ENCODE data around the gene HOXD13.

The HOXD13 gene

GRCh38 chr2:176106581-176107539 lies 14.3 kb downstream of the HOXD13 start, which contains the start of gene HOXD11:
Gene HOXD11, plus strand, starts transcription at chr2:176107280. Its CDS starts 76 bp downstream, at chr2:176107356.
- DNase-seq, result no peak

GRCh38 chr2:176107731-176108181 lies 15.2 kb downstream of the HOXD13 start:
- DNase-seq, result no peak

- no peak for DNase-seq
These were observed 16.8 kb downstream of the HOXD13 start for GRCh38 chr2:176109192-176109901.

- DNase-seq, result no peak
These were observed 17.4 kb downstream of the HOXD13 start for GRCh38 chr2:176109946-176110345.

GRCh38 chr2:176110415-176111308 lies 18.1 kb downstream of the HOXD13 start:
- no peak for DNase-seq

GRCh38 chr2:176111309-176111663 lies 18.8 kb downstream of the HOXD13 start:
- DNase-seq, result no peak

GRCh38 chr2:176111846-176112374 lies 19.4 kb downstream of the HOXD13 start:
- no peak for DNase-seq

- no peak for DNase-seq
These were observed 20.1 kb downstream of the HOXD13 start for GRCh38 chr2:176112375-176113302.

GRCh38 chr2:176114120-176114929 lies 21.8 kb downstream of the HOXD13 start:
- DNase-seq, result no peak

GRCh38 chr2:176114930-176115625 lies 22.6 kb downstream of the HOXD13 start:
- DNase-seq, result no peak

- DNase-seq, result no peak
These were observed 23.6 kb downstream of the HOXD13 start, which contains the start of gene HOXD10 for GRCh38 chr2:176115883-176116813. Gene HOXD10, plus strand, starts transcription at chr2:176116778. Its CDS starts 56 bp downstream, at chr2:176116834.

- DNase-seq, result no peak
These were observed 24.8 kb downstream of the HOXD13 start for GRCh38 chr2:176117162-176117822.

GRCh38 chr2:176117823-176118371 lies 25.4 kb downstream of the HOXD13 start:
- no peak for DNase-seq

- no peak for DNase-seq
These were observed 26.2 kb downstream of the HOXD13 start for GRCh38 chr2:176118601-176119339.

- no peak for DNase-seq
These were observed 28.1 kb downstream of the HOXD13 start for GRCh38 chr2:176120364-176121189.

All from activated gamma-delta T cell (primary cell).